Measurements from ENCODE around the gene SKOR2. TPM values are rescaled to one million over a fixed set of nuclear protein-coding genes. Genes with fewer than 3 reads are reported as not detected.

SKOR2 gene
- total RNA-seq, 2 donors from 2014 or later, result 1.1 TPM; not detected in 1

DNA sequence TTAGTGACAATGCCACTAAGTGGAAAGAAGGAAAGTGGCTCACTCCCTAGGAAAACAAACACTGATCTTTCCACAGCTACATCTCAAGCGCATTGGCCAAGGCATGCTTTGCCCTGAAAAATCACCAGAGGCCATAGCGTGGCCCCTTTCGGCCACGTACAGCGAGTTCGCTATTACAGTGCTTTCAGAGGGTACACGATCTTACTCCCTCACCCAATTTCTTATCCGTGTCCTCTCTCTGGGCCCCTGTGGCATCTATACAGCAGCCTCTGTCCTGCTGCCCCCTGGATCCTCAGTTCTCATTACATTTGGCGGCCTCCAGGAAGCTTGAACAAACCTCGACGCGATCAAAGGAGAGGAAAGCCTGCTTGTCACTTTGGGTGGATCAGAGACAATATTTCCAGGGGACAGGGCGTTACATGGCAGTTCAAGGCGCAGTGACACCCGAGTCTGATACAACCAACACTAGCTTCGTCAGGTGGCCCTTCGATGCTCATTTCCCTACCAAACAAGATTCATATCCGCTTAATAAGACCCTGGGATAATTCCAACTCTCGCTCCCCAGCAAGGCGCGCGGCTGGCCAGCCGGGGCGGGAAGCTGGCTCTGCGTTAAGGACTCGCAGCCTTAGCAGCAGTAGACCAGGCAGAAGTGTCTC, 941 bp downstream of the SKOR2 start:
- H3K27ac ChIP-seq, result no peak overlapping the region
- intact Hi-C loops (cut with DNase I), result no loop called here
- DNase-seq (ENCODE audit: low spot score), result no peak
- no peaks in the 10 kb centered on the region for H3K4me1 ChIP-seq (replicated peaks)
- 3% methylated on average over 26 of the region's 26 CpGs for WGBS
- peaks cover 66% of the 10 kb centered on the region for H3K27me3 ChIP-seq (replicated peaks; ENCODE audit: insufficient read depth)
- H3K36me3 ChIP-seq, result no peaks in the 10 kb centered on the region
- TF ChIP-seq, protein P1, sequence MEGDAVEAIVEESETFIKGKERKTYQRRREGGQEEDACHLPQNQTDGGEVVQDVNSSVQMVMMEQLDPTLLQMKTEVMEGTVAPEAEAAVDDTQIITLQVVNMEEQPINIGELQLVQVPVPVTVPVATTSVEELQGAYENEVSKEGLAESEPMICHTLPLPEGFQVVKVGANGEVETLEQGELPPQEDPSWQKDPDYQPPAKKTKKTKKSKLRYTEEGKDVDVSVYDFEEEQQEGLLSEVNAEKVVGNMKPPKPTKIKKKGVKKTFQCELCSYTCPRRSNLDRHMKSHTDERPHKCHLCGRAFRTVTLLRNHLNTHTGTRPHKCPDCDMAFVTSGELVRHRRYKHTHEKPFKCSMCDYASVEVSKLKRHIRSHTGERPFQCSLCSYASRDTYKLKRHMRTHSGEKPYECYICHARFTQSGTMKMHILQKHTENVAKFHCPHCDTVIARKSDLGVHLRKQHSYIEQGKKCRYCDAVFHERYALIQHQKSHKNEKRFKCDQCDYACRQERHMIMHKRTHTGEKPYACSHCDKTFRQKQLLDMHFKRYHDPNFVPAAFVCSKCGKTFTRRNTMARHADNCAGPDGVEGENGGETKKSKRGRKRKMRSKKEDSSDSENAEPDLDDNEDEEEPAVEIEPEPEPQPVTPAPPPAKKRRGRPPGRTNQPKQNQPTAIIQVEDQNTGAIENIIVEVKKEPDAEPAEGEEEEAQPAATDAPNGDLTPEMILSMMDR (IDR thresholded peaks at IDR 0.05), result no peak
- H3K9me3 ChIP-seq, result no peaks in the 10 kb centered on the region
- H3K4me3 ChIP-seq, result no peak overlapping the region

DNA sequence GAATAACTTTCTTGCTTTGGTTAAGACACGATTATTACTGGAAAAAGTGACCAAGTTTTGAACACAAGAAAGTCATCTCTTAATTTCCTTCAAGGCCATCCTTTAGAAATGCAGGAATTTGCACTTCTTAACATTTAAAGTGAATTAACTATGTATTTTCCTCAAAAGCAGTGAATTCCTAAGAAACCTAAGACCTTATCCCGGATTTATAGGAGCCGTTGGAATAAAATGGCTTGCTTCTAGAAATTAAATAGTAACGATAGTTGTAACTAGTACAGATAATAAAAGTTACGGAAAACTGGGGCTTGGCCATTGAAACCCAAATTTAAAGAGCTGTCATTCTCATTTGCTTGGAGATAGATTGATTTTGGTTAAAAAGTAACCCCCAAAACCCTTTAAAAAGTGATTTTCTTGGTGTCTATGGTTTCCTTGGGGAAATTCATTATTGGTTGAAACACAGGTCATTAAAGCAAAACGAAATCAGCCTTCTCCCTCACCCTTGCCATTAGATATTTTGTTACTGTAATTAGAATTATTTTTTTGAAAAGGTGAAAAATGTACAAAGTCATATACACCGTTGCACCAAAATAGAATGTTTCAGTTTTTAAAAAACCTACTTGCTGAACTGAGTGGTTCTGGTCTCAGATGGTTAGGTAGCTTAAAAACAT, 2.0 kb downstream of the SKOR2 start:
- 9% methylated on average over 7 of the region's 7 CpGs for WGBS
- Histone ChIP-seq H3K27me3 (replicated peaks; ENCODE audit: insufficient read depth) (peaks cover 62% of the 10 kb centered on the region), H3K4me1 (replicated peaks) (no peaks in the 10 kb centered on the region), H3K36me3 (no peaks in the 10 kb centered on the region), H3K27ac (no peak overlapping the region), H3K4me3 (no peak overlapping the region), H3K9me3 (no peaks in the 10 kb centered on the region)
- TF ChIP-seq, protein P1 (IDR thresholded peaks at IDR 0.05), result no peak
- TF ChIP-seq POLR2A (IDR thresholded peaks at IDR 0.05), result no peak
- DNase-seq (ENCODE audit: low spot score), result no peak
- intact Hi-C loops (cut with DNase I), result no loop called here

DNA sequence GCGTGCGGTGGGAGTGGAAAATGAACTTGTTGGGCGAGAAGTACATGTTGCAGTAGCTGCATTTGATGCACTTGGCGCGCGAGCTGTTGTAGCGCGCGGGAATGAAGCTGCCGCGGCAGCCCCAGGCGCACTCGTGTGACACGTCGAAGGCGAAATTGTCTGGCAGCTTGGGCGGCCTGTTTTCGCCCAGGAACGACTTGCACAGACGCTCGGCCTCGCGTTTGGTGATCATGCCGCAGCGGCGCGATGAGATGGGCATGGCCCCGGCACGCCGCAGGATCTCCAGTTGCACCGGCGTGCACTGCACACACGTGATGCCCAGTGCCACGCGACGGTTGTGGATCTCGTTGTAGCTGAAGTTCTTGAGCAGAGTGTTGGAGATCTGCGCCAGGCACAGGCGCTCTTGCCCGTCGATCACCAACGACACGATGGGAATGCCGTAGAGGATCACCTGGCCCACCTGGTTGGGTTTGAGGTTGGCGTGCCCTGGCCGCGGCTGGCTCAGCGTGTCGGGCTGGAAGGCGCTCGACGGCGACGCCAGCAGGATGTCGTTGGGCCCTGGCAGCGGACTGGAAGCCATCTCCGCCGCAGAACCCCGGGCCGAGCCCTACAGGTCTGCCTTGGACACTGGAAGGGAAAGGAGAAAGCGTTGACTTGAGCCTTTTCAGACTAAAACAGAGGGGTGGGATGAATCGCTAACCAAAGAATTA, 2.7 kb downstream of the SKOR2 start:
- Histone ChIP-seq H3K27me3 (replicated peaks; ENCODE audit: insufficient read depth) (peaks cover 57% of the 10 kb centered on the region), H3K27ac (no peak overlapping the region), H3K9me3 (no peaks in the 10 kb centered on the region), H3K36me3 (no peaks in the 10 kb centered on the region), H3K4me3 (no peak overlapping the region), H3K4me1 (replicated peaks) (no peaks in the 10 kb centered on the region)
- no peak for DNase-seq (ENCODE audit: low spot score)
- TF ChIP-seq, protein P1 (IDR thresholded peaks at IDR 0.05), result no peak
- no peak for TF ChIP-seq POLR2AphosphoS5 (IDR thresholded peaks at IDR 0.05)
- no peak for TF ChIP-seq POLR2A (IDR thresholded peaks at IDR 0.05)
- 6% methylated on average over 56 of the region's 62 CpGs for WGBS
- intact Hi-C loops (cut with DNase I), result no loop called here

DNA sequence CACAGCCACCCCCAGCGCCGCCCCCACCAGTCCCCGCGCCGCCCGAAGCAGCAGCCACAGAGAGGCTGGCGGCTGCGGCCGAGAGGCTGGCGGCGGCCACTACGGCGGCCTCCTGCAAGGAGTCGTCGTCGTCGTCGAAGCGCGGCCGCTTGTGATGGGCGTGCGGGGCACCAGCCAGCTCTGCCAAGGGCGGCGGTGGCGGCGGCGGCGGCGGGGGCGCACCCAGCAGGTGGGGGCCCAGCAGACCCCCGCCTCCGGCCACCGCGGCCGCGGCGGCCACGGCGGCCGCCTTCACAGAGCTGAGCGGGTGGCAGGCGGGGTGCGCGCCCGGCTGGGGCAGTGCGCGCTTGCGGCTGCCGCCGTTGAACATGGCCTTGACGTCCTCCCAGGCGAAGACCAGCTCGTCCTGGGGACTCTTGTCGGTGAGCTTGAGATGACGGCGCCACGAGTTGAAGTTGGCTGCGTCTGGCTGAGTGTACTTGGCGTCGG, 3.3 kb downstream of the SKOR2 start:
- TF ChIP-seq, protein P1 (IDR thresholded peaks at IDR 0.05), result no peak
- no peak for TF ChIP-seq POLR2AphosphoS5 (IDR thresholded peaks at IDR 0.05)
- no peak for TF ChIP-seq POLR2A (IDR thresholded peaks at IDR 0.05)
- Histone ChIP-seq H3K27ac (no peak overlapping the region), H3K9me3 (no peaks in the 10 kb centered on the region), H3K4me3 (no peak overlapping the region), H3K36me3 (no peaks in the 10 kb centered on the region), H3K4me1 (replicated peaks) (no peaks in the 10 kb centered on the region), H3K27me3 (replicated peaks; ENCODE audit: insufficient read depth) (peaks cover 53% of the 10 kb centered on the region)
- 2% methylated on average over 36 of the region's 61 CpGs for WGBS
- no peak for DNase-seq (ENCODE audit: low spot score)
- intact Hi-C loops (cut with DNase I), result no loop called here
